Mammary microvascular endothelial cell (primary cell): Measurements from ENCODE around the gene CHN2. TPM values are rescaled to one million over a fixed set of nuclear protein-coding genes. Genes with fewer than 3 reads are reported as not detected.

ENCODE experiments used
- total RNA-seq: library from RNA; depleted of rRNA; stranded (reverse); fragments of >200 nt; gene quantifications from 2 replicates; pipeline ENCODE4 v1.2.3, GENCODE V29; 2015

Gene CHN2
- total RNA-seq = 0.67 and 2.7 TPM in 2 replicates

DNA sequence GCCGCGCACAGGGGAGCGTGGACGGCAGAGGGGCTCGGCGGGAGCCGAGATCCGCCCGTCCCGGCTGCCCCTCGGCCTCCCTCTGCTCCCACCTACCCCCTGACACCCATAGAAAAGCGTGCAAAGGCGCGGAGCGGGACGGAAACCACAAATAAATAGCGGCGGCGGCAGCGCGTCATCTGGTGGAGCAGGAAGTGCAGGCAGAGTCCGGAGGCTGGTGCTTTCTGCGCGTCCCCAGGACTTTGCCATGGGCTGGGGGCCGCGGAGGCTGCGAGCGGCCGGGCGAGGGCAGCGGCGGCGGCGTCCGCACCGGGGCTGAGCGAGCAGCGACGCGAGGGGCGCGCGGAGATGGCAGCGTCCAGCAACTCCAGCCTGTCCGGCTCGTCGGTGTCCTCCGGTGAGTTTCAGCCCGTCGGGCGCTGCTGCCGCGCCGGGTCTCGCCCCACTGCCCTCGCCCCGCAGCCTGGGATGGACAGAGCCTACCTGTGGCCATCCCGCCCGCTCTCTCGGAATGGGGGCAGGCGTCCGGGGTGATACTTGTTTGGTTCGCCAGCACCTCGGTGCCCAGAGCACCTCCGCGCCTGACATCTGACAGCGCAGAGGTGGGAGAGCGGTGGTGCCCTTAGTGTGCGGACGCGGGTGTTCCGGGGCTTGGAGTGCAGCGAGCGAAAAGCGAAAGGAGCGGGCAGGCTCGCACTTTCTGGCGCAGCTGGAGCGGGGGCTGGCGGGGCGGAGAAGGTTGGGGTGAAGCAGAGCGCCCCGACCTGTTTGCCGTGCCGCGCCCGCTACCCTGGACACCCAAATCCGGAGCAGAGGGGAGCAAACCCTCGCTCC, at the start of gene CHN2:
Gene CHN2, plus strand, starts transcription at position 182 of the 834 bp plus-strand sequence.

GRCh38 chr7:29146057-29146706, 48.4 kb upstream of the CHN2 start, which contains the start of gene CPVL:
Gene CPVL (minus strand): TSS chr7:29146537. CDS start chr7:29121061, 25,476 bp downstream.

Other genes starting within 250 kb of the CHN2 start
- gene TRIL, start 236.4 kb upstream of the CHN2 start, total RNA-seq = 0.64 and 2.2 TPM in 2 replicates
- 2.0 and 2.6 TPM in 2 replicates for gene CPVL, start 48.2 kb upstream of the CHN2 start, total RNA-seq